Panc1 (cell line): ENCODE results near the gene SCGB1A1.

Experiments
- POLR2AphosphoS5 ChIP-seq: IDR thresholded peaks from 2 replicates; pipeline ENCODE4 v1.6.1; 2012; ENCODE audit warnings: mild to moderate bottlenecking, low read depth, low read length, moderate library complexity
- SIN3A ChIP-seq: IDR thresholded peaks from 2 replicates; pipeline ENCODE4 v1.6.1; 2012; ENCODE audit warnings: low read depth, mild to moderate bottlenecking, low read length, moderate library complexity, borderline replicate concordance; ENCODE audit not compliant: insufficient read depth
- TCF7L2 ChIP-seq: IDR thresholded peaks from 2 replicates; pipeline ENCODE4 v1.6.1; 2011; ENCODE audit warnings: mild to moderate bottlenecking, low read depth, low read length, inconsistent platforms
- TF ChIP-seq, protein P1 (sequence below): fragments of 450-650 bp; IDR thresholded peaks from 2 replicates; pipeline ENCODE4 v1.5.1; 2017; ENCODE audit warnings: mild to moderate bottlenecking
- TF ChIP-seq, protein P2 (sequence below), 2 experiments: IDR thresholded peaks; 2 replicates each; pipeline ENCODE4 v1.6.1; 2011 to 2012; ENCODE audit warnings: low read depth in 2 of 2, control low read depth in 1 of 2, low read length in 1 of 2, mild to moderate bottlenecking in 1 of 2, moderate library complexity in 1 of 2; ENCODE audit not compliant: insufficient read depth in 1 of 2

DNA sequence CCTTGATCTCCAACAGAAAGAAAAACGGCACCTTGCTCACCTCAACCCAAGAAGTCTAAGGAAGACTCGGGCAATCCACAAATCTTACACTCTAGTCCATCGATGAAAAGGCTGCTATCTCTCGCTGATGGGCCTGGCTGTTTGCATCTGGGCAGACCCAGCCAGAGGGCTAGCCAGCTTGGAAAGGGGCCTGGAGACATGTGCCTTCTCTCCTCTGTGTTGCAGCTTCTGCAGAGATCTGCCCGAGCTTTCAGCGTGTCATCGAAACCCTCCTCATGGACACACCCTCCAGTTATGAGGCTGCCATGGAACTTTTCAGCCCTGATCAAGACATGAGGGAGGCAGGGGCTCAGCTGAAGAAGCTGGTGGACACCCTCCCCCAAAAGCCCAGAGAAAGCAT lies 3.2 kb downstream of the SCGB1A1 start:
- TF ChIP-seq, protein P1, sequence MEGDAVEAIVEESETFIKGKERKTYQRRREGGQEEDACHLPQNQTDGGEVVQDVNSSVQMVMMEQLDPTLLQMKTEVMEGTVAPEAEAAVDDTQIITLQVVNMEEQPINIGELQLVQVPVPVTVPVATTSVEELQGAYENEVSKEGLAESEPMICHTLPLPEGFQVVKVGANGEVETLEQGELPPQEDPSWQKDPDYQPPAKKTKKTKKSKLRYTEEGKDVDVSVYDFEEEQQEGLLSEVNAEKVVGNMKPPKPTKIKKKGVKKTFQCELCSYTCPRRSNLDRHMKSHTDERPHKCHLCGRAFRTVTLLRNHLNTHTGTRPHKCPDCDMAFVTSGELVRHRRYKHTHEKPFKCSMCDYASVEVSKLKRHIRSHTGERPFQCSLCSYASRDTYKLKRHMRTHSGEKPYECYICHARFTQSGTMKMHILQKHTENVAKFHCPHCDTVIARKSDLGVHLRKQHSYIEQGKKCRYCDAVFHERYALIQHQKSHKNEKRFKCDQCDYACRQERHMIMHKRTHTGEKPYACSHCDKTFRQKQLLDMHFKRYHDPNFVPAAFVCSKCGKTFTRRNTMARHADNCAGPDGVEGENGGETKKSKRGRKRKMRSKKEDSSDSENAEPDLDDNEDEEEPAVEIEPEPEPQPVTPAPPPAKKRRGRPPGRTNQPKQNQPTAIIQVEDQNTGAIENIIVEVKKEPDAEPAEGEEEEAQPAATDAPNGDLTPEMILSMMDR, result no peak
- no peak for TF ChIP-seq POLR2AphosphoS5
- TF ChIP-seq, protein P2, sequence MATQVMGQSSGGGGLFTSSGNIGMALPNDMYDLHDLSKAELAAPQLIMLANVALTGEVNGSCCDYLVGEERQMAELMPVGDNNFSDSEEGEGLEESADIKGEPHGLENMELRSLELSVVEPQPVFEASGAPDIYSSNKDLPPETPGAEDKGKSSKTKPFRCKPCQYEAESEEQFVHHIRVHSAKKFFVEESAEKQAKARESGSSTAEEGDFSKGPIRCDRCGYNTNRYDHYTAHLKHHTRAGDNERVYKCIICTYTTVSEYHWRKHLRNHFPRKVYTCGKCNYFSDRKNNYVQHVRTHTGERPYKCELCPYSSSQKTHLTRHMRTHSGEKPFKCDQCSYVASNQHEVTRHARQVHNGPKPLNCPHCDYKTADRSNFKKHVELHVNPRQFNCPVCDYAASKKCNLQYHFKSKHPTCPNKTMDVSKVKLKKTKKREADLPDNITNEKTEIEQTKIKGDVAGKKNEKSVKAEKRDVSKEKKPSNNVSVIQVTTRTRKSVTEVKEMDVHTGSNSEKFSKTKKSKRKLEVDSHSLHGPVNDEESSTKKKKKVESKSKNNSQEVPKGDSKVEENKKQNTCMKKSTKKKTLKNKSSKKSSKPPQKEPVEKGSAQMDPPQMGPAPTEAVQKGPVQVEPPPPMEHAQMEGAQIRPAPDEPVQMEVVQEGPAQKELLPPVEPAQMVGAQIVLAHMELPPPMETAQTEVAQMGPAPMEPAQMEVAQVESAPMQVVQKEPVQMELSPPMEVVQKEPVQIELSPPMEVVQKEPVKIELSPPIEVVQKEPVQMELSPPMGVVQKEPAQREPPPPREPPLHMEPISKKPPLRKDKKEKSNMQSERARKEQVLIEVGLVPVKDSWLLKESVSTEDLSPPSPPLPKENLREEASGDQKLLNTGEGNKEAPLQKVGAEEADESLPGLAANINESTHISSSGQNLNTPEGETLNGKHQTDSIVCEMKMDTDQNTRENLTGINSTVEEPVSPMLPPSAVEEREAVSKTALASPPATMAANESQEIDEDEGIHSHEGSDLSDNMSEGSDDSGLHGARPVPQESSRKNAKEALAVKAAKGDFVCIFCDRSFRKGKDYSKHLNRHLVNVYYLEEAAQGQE (IDR thresholded peaks at IDR 0.05; ENCODE audit: insufficient read depth in 1 of 2, low read depth in 2 of 2, low read length in 1 of 2), result no peak
- no peak for TF ChIP-seq SIN3A
- no peak for TF ChIP-seq TCF7L2
